Caco-2 (cell line): ENCODE data around the gene BTD. TPM values are rescaled to one million over a fixed set of nuclear protein-coding genes. Genes with fewer than 3 reads are reported as not detected.

Experiments used
- BruUV-seq: library from RNA; stranded (reverse); fragments of 400-500 nt; replicated peaks from 2 replicates; lab custom pipeline; 2021; lab: Mats Ljungman, UMichigan
- CTCF ChIA-PET: fragments of 300-600 bp; sonication (Branson Sonifier 250); formaldehyde crosslinking; loops from one replicate; lab custom pipeline; 2022; ENCODE audit warnings: antibody characterized with exemption; lab: Charles Lee
- POLR2A ChIA-PET: fragments of 300-600 bp; sonication (Branson Sonifier 250); formaldehyde crosslinking; loops from one replicate; lab custom pipeline; 2022; ENCODE audit warnings: antibody characterized with exemption; lab: Charles Lee
- DNase-seq, 2 experiments: peaks; one replicate each; pipeline versions ENCODE4 v3.0.0 to v3.0.0-alpha.2; 2020 to 2022
- H3K27me3 ChIP-seq: replicated peaks from 2 replicates; pipeline ENCODE4 v1.6.0; 2011; ENCODE audit warnings: low read length; ENCODE audit not compliant: control insufficient read depth, insufficient read depth
- H3K36me3 ChIP-seq: 2 replicates; pipeline ENCODE4 v1.5.1; 2011; ENCODE audit warnings: low read length; ENCODE audit not compliant: control insufficient read depth, insufficient read depth
- H3K4me1 ChIP-seq: fragments of 250-450 bp; sonication (Bioruptor Pico); 2 replicates; pipeline ENCODE4 v1.5.1; 2020; ENCODE audit warnings: mild to moderate bottlenecking
- H3K4me3 ChIP-seq: 2 replicates; pipeline ENCODE4 v1.5.1; 2011; ENCODE audit warnings: low read depth, mild to moderate bottlenecking, control low read depth, low read length
- H3K9me3 ChIP-seq: fragments of 250-450 bp; sonication (Bioruptor Pico); 2 replicates; pipeline ENCODE4 v1.5.1; 2020; ENCODE audit warnings: mild to moderate bottlenecking, moderate library complexity
- H3K27ac Mint-ChIP-seq: one replicate; pipeline ENCODE4 v1.8.0; 2022; ENCODE audit warnings: mixed read lengths; ENCODE audit not compliant: unreplicated experiment
- H3K27me3 Mint-ChIP-seq: one replicate; pipeline ENCODE4 v1.8.0; 2022; ENCODE audit warnings: mixed read lengths; ENCODE audit not compliant: insufficient read depth, unreplicated experiment
- H3K36me3 Mint-ChIP-seq: one replicate; pipeline ENCODE4 v1.8.0; 2022; ENCODE audit warnings: mild to moderate bottlenecking, mixed read lengths; ENCODE audit not compliant: insufficient read depth, unreplicated experiment
- H3K4me1 Mint-ChIP-seq: one replicate; pipeline ENCODE4 v1.8.0; 2022; ENCODE audit warnings: low read depth, mixed read lengths; ENCODE audit not compliant: unreplicated experiment
- H3K4me3 Mint-ChIP-seq: one replicate; pipeline ENCODE4 v1.8.0; 2022; ENCODE audit warnings: mild to moderate bottlenecking, moderate library complexity, mixed read lengths; ENCODE audit not compliant: unreplicated experiment
- H3K9me3 Mint-ChIP-seq: one replicate; pipeline ENCODE4 v1.8.0; 2022; ENCODE audit warnings: mixed read lengths; ENCODE audit not compliant: unreplicated experiment
- intact Hi-C: fragments of 100-400 bp; cut with micrococcal nuclease; formaldehyde crosslinking; loops from one replicate; pipeline ENCODE4 v1.10.0; 2022; ENCODE audit not compliant: unreplicated experiment
- microRNA-seq: library from miRNA; unstranded; fragments of <30 nt; microRNA quantifications from one replicate; pipeline ENCODE4 v1.2.0, GENCODE V29; 2022
- total RNA-seq: library from RNA; stranded (reverse); gene quantifications from 2 replicates; pipeline ENCODE4 v1.2.3, GENCODE V29; 2022
- TF ChIP-seq, protein P1 (sequence below), 2 experiments: fragments of 200-600 bp in 1 of 2; IDR thresholded peaks; 1 replicate in 1 of 2; 2 replicates in 1 of 2; pipeline versions ENCODE4 v1.5.1 to v1.8.0; 2011 to 2022; ENCODE audit warnings: antibody characterized with exemption in 1 of 2, control low read depth in 1 of 2, inconsistent platforms in 1 of 2, low read depth in 1 of 2, low read length in 1 of 2, mild to moderate bottlenecking in 1 of 2, moderate library complexity in 1 of 2; ENCODE audit not compliant: insufficient read depth in 1 of 2, severe bottlenecking in 1 of 2, unreplicated experiment in 1 of 2

The BTD gene
- total RNA-seq, 1 experiment from 2014 or later = 11.8 TPM

- Mint-ChIP-seq H3K36me3 (peaks cover 17% of the 10 kb centered on the region), H3K9me3 (no peaks in the 10 kb centered on the region), H3K4me3 (no peak overlapping the region), H3K27me3 (no peaks in the 10 kb centered on the region), H3K4me1 (no peaks in the 10 kb centered on the region), H3K27ac (no peak overlapping the region)
- H3K4me3 ChIP-seq = no peak overlapping the region
- intact Hi-C loops = loop anchor here (5.0 kb wide), 1 partner anchor 118 kb away; no protein-coding TSS in a partner anchor
- no peaks in the 10 kb centered on the region for H3K36me3 ChIP-seq
- TF ChIP-seq, protein P1, sequence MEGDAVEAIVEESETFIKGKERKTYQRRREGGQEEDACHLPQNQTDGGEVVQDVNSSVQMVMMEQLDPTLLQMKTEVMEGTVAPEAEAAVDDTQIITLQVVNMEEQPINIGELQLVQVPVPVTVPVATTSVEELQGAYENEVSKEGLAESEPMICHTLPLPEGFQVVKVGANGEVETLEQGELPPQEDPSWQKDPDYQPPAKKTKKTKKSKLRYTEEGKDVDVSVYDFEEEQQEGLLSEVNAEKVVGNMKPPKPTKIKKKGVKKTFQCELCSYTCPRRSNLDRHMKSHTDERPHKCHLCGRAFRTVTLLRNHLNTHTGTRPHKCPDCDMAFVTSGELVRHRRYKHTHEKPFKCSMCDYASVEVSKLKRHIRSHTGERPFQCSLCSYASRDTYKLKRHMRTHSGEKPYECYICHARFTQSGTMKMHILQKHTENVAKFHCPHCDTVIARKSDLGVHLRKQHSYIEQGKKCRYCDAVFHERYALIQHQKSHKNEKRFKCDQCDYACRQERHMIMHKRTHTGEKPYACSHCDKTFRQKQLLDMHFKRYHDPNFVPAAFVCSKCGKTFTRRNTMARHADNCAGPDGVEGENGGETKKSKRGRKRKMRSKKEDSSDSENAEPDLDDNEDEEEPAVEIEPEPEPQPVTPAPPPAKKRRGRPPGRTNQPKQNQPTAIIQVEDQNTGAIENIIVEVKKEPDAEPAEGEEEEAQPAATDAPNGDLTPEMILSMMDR (IDR thresholded peaks at IDR 0.05; ENCODE audit: insufficient read depth in 1 of 2, low read depth in 1 of 2, low read length in 1 of 2, severe bottlenecking in 1 of 2, unreplicated experiment in 1 of 2) = no peak
- no TSS peak for BruUV-seq
- H3K27me3 ChIP-seq = no peaks in the 10 kb centered on the region
- ChIA-PET POLR2A (no interaction called here), CTCF (no interaction called here)
- DNase-seq = no peak
- H3K4me1 ChIP-seq = no peaks in the 10 kb centered on the region
- H3K9me3 ChIP-seq = no peaks in the 10 kb centered on the region
Observed at GRCh38 chr3:15694628-15695027, 93.1 kb downstream of the BTD start.

Small RNA genes within 50 kb of the gene (microRNA-seq; reads per million reads assigned to microRNA genes)
- gene MIR3134 = not detected

Other genes starting within 250 kb of the BTD start
- 18.5 and 18.9 TPM in 2 replicates for gene METTL6, start 174.2 kb upstream of the BTD start, total RNA-seq
- gene EAF1, start 174.1 kb upstream of the BTD start, total RNA-seq = 33.0 and 33.5 TPM in 2 replicates
- 0.26 TPM in 1 of 2 replicates, not detected in the other for gene COLQ, start 80.0 kb upstream of the BTD start, total RNA-seq
- gene HACL1, start 176 bp upstream of the BTD start, total RNA-seq = 41.9 and 48.1 TPM in 2 replicates
- 30.7 and 37.2 TPM in 2 replicates for gene ANKRD28, start 196.2 kb downstream of the BTD start, total RNA-seq